OCI-LY3 (cell line): Measurements from ENCODE around the gene TMEM52B.
"Not testable (repeated sequence)": the region's sequence is repeated elsewhere in the genome, so short reads cannot be mapped to it uniquely, and the experiment has no call there.

ENCODE experiments used
- H2AFZ ChIP-seq: fragments of 200-600, 300-600 bp; shearing (Covaris generic); 2 replicates; pipeline ENCODE4 v1.6.0; 2014; ENCODE audit warnings: antibody characterized with exemption, low read depth, low read length
- H3K27ac ChIP-seq: fragments of 200-600, 300-600 bp; sonication (generic); 2 replicates; pipeline ENCODE4 v1.5.1; 2014; ENCODE audit warnings: mild to moderate bottlenecking, low read length, moderate library complexity, mixed read lengths
- H3K27me3 ChIP-seq: fragments of 200-600, 300-600 bp; sonication (generic); 2 replicates; pipeline ENCODE4 v1.6.1; 2014; ENCODE audit warnings: low read depth, low read length, mixed read lengths
- H3K36me3 ChIP-seq: fragments of 200-600, 300-600 bp; sonication (generic); replicated peaks from 2 replicates; pipeline ENCODE3; 2014; ENCODE audit warnings: low read depth, low read length, mixed read lengths
- H3K4me1 ChIP-seq: fragments of 300-600, 200-600 bp; sonication (generic); 2 replicates; pipeline ENCODE4 v1.6.1; 2014; ENCODE audit warnings: low read length, mixed read lengths
- H3K4me2 ChIP-seq: fragments of 200-600, 300-600 bp; sonication (generic); 2 replicates; pipeline ENCODE4 v1.6.1; 2014; ENCODE audit warnings: low read length, mixed read lengths
- H3K4me3 ChIP-seq: fragments of 300-600, 200-600 bp; sonication (generic); 2 replicates; pipeline ENCODE4 v1.5.1; 2014; ENCODE audit warnings: antibody characterized with exemption, mild to moderate bottlenecking, low read length, moderate library complexity
- H3K79me2 ChIP-seq: fragments of 300-600, 200-600 bp; shearing (Covaris generic); 2 replicates; pipeline ENCODE4 v1.6.1; 2014; ENCODE audit warnings: mild to moderate bottlenecking, low read length, mixed read lengths
- H3K9ac ChIP-seq: fragments of 300-600, 200-600 bp; shearing (Covaris generic); 2 replicates; pipeline ENCODE4 v1.6.0; 2014; ENCODE audit warnings: mild to moderate bottlenecking, low read length, moderate library complexity
- H3K9me3 ChIP-seq: fragments of 200-600, 300-600 bp; shearing (Covaris generic); 2 replicates; pipeline ENCODE4 v1.6.1; 2014; ENCODE audit warnings: low read length, mixed read lengths; ENCODE audit not compliant: insufficient read depth
- H4K20me1 ChIP-seq: fragments of 200-600, 300-600 bp; sonication (generic); 2 replicates; pipeline ENCODE4 v1.6.1; 2016; ENCODE audit warnings: low read length, mixed read lengths; ENCODE audit not compliant: insufficient read depth
- CTCF ChIP-seq: fragments of 200-600, 300-600 bp; sonication (generic); IDR thresholded peaks from 2 replicates; pipeline ENCODE4 v1.5.1; 2014; ENCODE audit warnings: antibody characterized with exemption, low read length, low read depth
- EZH2phosphoT487 ChIP-seq: fragments of 200-600 bp; shearing (Covaris generic); IDR thresholded peaks from 2 replicates; pipeline ENCODE4 v1.6.1; 2018; ENCODE audit warnings: antibody characterized with exemption, mixed run types, low read depth

TMEM52B gene

DNA sequence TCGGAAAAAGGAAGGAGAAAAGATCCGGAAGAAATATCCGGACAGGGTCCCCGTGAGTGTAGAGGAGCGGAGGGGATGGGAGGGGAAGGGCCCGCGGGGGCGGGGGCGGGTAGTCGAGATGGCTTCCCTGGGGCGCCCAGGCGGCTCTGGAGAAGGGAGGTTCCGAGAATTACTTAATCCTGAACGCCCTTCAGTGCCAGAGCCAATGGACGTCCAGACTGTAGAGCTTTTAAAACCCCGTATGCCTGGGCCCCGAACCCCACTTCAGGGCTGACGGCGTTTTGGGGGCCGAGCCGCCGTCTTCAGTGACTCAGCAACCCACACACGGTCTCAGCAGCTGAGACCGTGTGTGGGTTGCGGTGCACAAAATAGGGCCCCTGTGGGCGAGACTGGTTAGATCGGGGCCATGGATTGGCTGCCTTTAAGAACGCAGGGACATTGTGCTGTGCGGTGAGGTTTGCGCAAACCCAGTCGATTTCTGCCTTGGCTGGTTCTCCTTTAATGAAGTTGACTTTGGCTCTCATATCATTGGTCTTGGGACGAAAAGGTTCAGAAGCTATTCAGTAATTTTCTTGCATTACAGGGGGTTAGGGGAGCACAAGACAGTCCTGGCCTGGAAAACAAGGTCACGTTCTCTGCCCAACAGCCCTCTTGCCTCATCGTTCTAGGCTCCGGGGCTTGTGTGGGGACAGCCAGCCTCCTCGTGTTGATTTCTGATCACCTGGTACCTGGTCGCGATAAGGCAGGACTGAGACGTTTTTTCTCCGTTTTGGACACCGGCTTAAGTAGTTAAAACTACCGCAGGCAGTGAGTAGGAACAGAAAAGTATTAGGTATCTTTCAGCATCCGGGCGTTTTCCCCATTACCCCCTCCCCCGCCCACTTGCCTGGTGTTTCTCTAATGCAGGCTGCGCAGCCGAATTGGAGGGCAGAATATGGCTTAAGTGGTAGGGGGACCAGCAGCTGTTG, 34.6 kb downstream of the TMEM52B start:
- Histone ChIP-seq H3K4me2 (peak overlapping the region; percentile 90), H3K27ac (no peak overlapping the region), H4K20me1 (no peaks in the 10 kb centered on the region), H3K36me3 (no peaks in the 10 kb centered on the region), H3K79me2 (no peaks in the 10 kb centered on the region), H3K9me3 (no peaks in the 10 kb centered on the region), H3K4me3 (peak overlapping the region; percentile 86), H2AFZ (peak overlapping the region; percentile 80), H3K27me3 (peaks cover 23% of the 10 kb centered on the region), H3K4me1 (peaks cover 9% of the 10 kb centered on the region), H3K9ac (peak overlapping the region; percentile 56)
- no peak for TF ChIP-seq EZH2phosphoT487
- TF ChIP-seq CTCF: no peak

GRCh38 chr12:10214136-10214894, 35.5 kb downstream of the TMEM52B start:
- no peaks in the 10 kb centered on the region for H4K20me1 ChIP-seq
- H3K27ac ChIP-seq: no peak overlapping the region
- no peaks in the 10 kb centered on the region for H3K36me3 ChIP-seq
- peak overlapping the region; percentile 90 for H3K4me2 ChIP-seq
- peaks cover 21% of the 10 kb centered on the region for H3K27me3 ChIP-seq
- H3K9me3 ChIP-seq: no peaks in the 10 kb centered on the region
- TF ChIP-seq CTCF (no peak), EZH2phosphoT487 (no peak)
- peak overlapping the region; percentile 56; the same call in 1 of the 2 replicates for H3K9ac ChIP-seq
- H3K79me2 ChIP-seq: no peaks in the 10 kb centered on the region
- H2AFZ ChIP-seq: peak overlapping the region; percentile 80
- H3K4me3 ChIP-seq: peak overlapping the region; percentile 86
- peaks cover 9% of the 10 kb centered on the region for H3K4me1 ChIP-seq

GRCh38 chr12:10214895-10215267, 36.0 kb downstream of the TMEM52B start:
- no peak overlapping the region for H3K9ac ChIP-seq
- no peaks in the 10 kb centered on the region for H3K79me2 ChIP-seq
- H3K4me2 ChIP-seq: no peak overlapping the region
- no peaks in the 10 kb centered on the region for H3K36me3 ChIP-seq
- H3K4me1 ChIP-seq: peaks cover 9% of the 10 kb centered on the region
- H3K27ac ChIP-seq: no peak overlapping the region
- no peaks in the 10 kb centered on the region for H4K20me1 ChIP-seq
- peaks cover 21% of the 10 kb centered on the region for H3K27me3 ChIP-seq
- no peaks in the 10 kb centered on the region for H3K9me3 ChIP-seq
- TF ChIP-seq EZH2phosphoT487 (no peak), CTCF (no peak)
- H2AFZ ChIP-seq: no peak overlapping the region
- no peak overlapping the region for H3K4me3 ChIP-seq

- Histone ChIP-seq H3K27me3 (peaks cover 21% of the 10 kb centered on the region), H3K9me3 (no peaks in the 10 kb centered on the region), H3K4me1 (peaks cover 9% of the 10 kb centered on the region), H3K79me2 (no peaks in the 10 kb centered on the region), H2AFZ (no peak overlapping the region), H3K9ac (no peak overlapping the region), H4K20me1 (no peaks in the 10 kb centered on the region), H3K27ac (no peak overlapping the region), H3K36me3 (no peaks in the 10 kb centered on the region), H3K4me3 (no peak overlapping the region), H3K4me2 (no peak overlapping the region)
- TF ChIP-seq EZH2phosphoT487 (no peak), CTCF (no peak)
Observed at GRCh38 chr12:10215436-10215835, 36.6 kb downstream of the TMEM52B start.

GRCh38 chr12:10215946-10216345, 37.1 kb downstream of the TMEM52B start:
- peaks cover 21% of the 10 kb centered on the region for H3K27me3 ChIP-seq
- H3K27ac ChIP-seq, H3K36me3 ChIP-seq, H3K79me2 ChIP-seq, H3K4me1 ChIP-seq, H4K20me1 ChIP-seq, H3K9ac ChIP-seq, H3K4me2 ChIP-seq, H3K4me3 ChIP-seq, H2AFZ ChIP-seq, H3K9me3 ChIP-seq: not testable (repeated sequence)
